ENCODE results near the gene C12orf57.

DNA sequence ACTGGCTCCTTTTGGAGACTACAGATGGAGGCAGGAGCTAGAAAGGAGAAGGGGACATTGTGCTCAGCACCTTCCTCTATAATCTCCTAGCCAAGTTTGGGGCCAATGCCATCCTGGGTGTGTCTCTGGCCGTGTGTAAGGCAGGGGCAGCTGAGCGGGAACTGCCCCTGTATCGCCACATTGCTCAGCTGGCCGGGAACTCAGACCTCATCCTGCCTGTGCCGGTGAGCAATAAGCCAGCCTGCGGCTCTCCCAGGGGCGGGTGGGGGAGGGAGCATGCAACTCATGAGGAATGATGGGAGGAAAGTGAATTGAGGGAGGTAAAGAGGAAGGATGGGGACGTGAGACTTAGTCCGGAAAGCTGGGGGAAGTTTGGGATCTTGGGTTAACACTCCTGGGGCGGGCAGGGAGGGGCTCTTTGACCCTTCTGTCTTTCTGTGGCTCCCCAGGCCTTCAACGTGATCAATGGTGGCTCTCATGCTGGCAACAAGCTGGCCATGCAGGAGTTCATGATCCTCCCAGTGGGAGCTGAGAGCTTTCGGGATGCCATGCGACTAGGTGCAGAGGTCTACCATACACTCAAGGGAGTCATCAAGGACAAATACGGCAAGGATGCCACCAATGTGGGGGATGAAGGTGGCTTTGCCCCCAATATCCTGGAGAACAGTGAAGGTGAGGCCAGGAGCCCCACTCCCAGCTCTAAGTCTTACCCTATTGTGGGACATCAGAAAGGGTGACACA is 26.2 kb upstream of the C12orf57 start:
- TF ChIP-seq, protein P1, sequence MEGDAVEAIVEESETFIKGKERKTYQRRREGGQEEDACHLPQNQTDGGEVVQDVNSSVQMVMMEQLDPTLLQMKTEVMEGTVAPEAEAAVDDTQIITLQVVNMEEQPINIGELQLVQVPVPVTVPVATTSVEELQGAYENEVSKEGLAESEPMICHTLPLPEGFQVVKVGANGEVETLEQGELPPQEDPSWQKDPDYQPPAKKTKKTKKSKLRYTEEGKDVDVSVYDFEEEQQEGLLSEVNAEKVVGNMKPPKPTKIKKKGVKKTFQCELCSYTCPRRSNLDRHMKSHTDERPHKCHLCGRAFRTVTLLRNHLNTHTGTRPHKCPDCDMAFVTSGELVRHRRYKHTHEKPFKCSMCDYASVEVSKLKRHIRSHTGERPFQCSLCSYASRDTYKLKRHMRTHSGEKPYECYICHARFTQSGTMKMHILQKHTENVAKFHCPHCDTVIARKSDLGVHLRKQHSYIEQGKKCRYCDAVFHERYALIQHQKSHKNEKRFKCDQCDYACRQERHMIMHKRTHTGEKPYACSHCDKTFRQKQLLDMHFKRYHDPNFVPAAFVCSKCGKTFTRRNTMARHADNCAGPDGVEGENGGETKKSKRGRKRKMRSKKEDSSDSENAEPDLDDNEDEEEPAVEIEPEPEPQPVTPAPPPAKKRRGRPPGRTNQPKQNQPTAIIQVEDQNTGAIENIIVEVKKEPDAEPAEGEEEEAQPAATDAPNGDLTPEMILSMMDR (conservative IDR thresholded peaks at IDR 0.05 in 1 of 2, IDR thresholded peaks at IDR 0.05 in 1 of 2; ENCODE audit: low read depth in 1 of 2, low read length in 2 of 2), result no peak
- TF ChIP-seq EZH2 (IDR thresholded peaks at IDR 0.05; ENCODE audit: low read length, missing control alignments), result no peak
